ENCODE results near the gene CEP57.

DNA sequence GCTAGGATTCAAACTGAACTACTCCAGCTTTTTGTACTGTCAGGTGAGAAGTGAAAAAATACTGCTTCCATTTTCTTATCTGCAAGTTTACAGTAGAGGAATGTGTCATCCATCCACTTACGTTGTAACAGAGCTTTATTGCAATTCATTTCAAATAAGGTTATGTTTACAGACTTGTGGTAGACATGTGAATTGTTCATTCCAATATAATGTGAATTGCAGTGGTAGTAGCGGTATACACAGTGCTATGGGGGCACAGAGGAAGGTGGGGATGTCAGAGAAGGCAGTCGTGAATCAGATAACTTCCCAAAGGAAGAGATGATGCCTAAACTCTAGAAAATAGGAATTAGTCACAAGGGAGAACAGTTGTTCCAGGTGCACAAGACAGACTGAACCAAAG, 42.5 kb downstream of the CEP57 start:
- TF ChIP-seq, protein P1, sequence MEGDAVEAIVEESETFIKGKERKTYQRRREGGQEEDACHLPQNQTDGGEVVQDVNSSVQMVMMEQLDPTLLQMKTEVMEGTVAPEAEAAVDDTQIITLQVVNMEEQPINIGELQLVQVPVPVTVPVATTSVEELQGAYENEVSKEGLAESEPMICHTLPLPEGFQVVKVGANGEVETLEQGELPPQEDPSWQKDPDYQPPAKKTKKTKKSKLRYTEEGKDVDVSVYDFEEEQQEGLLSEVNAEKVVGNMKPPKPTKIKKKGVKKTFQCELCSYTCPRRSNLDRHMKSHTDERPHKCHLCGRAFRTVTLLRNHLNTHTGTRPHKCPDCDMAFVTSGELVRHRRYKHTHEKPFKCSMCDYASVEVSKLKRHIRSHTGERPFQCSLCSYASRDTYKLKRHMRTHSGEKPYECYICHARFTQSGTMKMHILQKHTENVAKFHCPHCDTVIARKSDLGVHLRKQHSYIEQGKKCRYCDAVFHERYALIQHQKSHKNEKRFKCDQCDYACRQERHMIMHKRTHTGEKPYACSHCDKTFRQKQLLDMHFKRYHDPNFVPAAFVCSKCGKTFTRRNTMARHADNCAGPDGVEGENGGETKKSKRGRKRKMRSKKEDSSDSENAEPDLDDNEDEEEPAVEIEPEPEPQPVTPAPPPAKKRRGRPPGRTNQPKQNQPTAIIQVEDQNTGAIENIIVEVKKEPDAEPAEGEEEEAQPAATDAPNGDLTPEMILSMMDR (IDR thresholded peaks at IDR 0.05 in 4 of 5, conservative IDR thresholded peaks at IDR 0.05 in 1 of 5): no peak
- no peak for TF ChIP-seq POLR2A (IDR thresholded peaks at IDR 0.05)
